SU-DHL-6 (cell line): ENCODE results near the gene RNF7.

Experiments used
- H2AFZ ChIP-seq: fragments of 200-600 bp; sonication (generic); 2 replicates; pipeline ENCODE4 v1.6.1; 2014; ENCODE audit warnings: low read depth, mild to moderate bottlenecking, moderate library complexity, mixed read lengths, antibody characterized with exemption, low read length; ENCODE audit not compliant: severe bottlenecking
- H3F3A ChIP-seq: fragments of 200-600 bp; shearing (Covaris generic); 2 replicates; pipeline ENCODE4 v1.6.0; 2016; ENCODE audit warnings: antibody characterized with exemption, mild to moderate bottlenecking; ENCODE audit not compliant: insufficient read depth
- H3K27ac ChIP-seq: fragments of 200-600 bp; sonication (generic); 2 replicates; pipeline ENCODE4 v1.5.1; 2016; ENCODE audit warnings: low read depth, mild to moderate bottlenecking, low read length, moderate library complexity, mixed read lengths
- H3K27me3 ChIP-seq: fragments of 200-600 bp; sonication (generic), shearing (Covaris generic); 2 replicates; pipeline ENCODE4 v1.6.0; 2014; ENCODE audit warnings: mild to moderate bottlenecking, low read length
- H3K36me3 ChIP-seq: fragments of 200-600 bp; sonication (generic); 2 replicates; pipeline ENCODE4 v1.6.1; 2014; ENCODE audit warnings: mild to moderate bottlenecking, low read length, mixed read lengths
- H3K4me2 ChIP-seq: fragments of 300-600, 200-600 bp; shearing (Covaris generic), sonication (generic); 2 replicates; pipeline ENCODE4 v1.6.0; 2014; ENCODE audit warnings: low read length, low read depth, mild to moderate bottlenecking; ENCODE audit not compliant: poor library complexity, severe bottlenecking
- H3K4me3 ChIP-seq: fragments of 200-600 bp; sonication (generic); 2 replicates; pipeline ENCODE4 v1.5.1; 2014; ENCODE audit warnings: antibody characterized with exemption, low read length, mild to moderate bottlenecking, mixed read lengths; ENCODE audit not compliant: insufficient read depth, poor library complexity, severe bottlenecking
- H3K79me2 ChIP-seq: fragments of 200-600 bp; sonication (generic); 2 replicates; pipeline ENCODE4 v1.6.1; 2014; ENCODE audit warnings: mild to moderate bottlenecking, low read length, moderate library complexity; ENCODE audit not compliant: insufficient read depth
- H3K9ac ChIP-seq: fragments of 200-600 bp; sonication (generic); 2 replicates; pipeline ENCODE4 v1.7.0; 2014; ENCODE audit warnings: mild to moderate bottlenecking, low read length
- H3K9me2 ChIP-seq: fragments of 200-600 bp; sonication (generic); replicated peaks from 2 replicates; pipeline ENCODE4 v1.6.1; 2014; ENCODE audit warnings: low read length; ENCODE audit not compliant: insufficient read depth
- H3K9me3 ChIP-seq: fragments of 200-600 bp; sonication (generic); 2 replicates; pipeline ENCODE4 v1.6.1; 2014; ENCODE audit warnings: low read length, mixed read lengths; ENCODE audit not compliant: insufficient read depth
- H4K20me1 ChIP-seq: fragments of 200-600 bp; sonication (generic); 2 replicates; pipeline ENCODE4 v1.6.1; 2014; ENCODE audit warnings: low read depth, mild to moderate bottlenecking, antibody characterized with exemption, low read length, moderate library complexity, mixed read lengths
- CTCF ChIP-seq: fragments of 200-600 bp; sonication (generic); IDR thresholded peaks from one replicate; pipeline ENCODE4 v1.5.1; 2017; ENCODE audit warnings: antibody characterized with exemption, mild to moderate bottlenecking, low read length, moderate library complexity; ENCODE audit not compliant: insufficient read depth, poor library complexity, severe bottlenecking
- EZH2phosphoT487 ChIP-seq: fragments of 200-600 bp; sonication (generic), shearing (Covaris generic); conservative IDR thresholded peaks from 2 replicates; pipeline ENCODE4 v1.6.1; 2018; ENCODE audit warnings: mild to moderate bottlenecking, antibody characterized with exemption, low read length, moderate library complexity, mixed read lengths

The RNF7 gene

GRCh38 chr3:141793476-141794260 is 55.6 kb downstream of the RNF7 start:
- H3K79me2 ChIP-seq: no peaks in the 10 kb centered on the region
- no peak overlapping the region for H3K27ac ChIP-seq
- no peak overlapping the region for H3K4me2 ChIP-seq
- no peaks in the 10 kb centered on the region for H3K9me2 ChIP-seq
- TF ChIP-seq CTCF (no peak), EZH2phosphoT487 (no peak)
- no peaks in the 10 kb centered on the region for H3F3A ChIP-seq
- H2AFZ ChIP-seq: no peak overlapping the region
- H3K36me3 ChIP-seq: no peaks in the 10 kb centered on the region
- no peak overlapping the region for H3K4me3 ChIP-seq
- no peak overlapping the region for H3K9ac ChIP-seq
- H3K27me3 ChIP-seq: no peaks in the 10 kb centered on the region
- H4K20me1 ChIP-seq: no peaks in the 10 kb centered on the region
- no peaks in the 10 kb centered on the region for H3K9me3 ChIP-seq

GRCh38 chr3:141795276-141795675 is 57.2 kb downstream of the RNF7 start:
- no peak for TF ChIP-seq EZH2phosphoT487
- Histone ChIP-seq H3K36me3 (no peaks in the 10 kb centered on the region), H3K9me2 (no peaks in the 10 kb centered on the region), H3K4me2 (no peak overlapping the region), H4K20me1 (no peaks in the 10 kb centered on the region), H3K27ac (no peak overlapping the region), H2AFZ (no peak overlapping the region), H3F3A (no peaks in the 10 kb centered on the region), H3K9ac (no peak overlapping the region), H3K27me3 (no peaks in the 10 kb centered on the region), H3K9me3 (no peaks in the 10 kb centered on the region), H3K79me2 (no peaks in the 10 kb centered on the region), H3K4me3 (no peak overlapping the region)

- no peaks in the 10 kb centered on the region for H3F3A ChIP-seq
- TF ChIP-seq CTCF (no peak), EZH2phosphoT487 (no peak)
- H4K20me1 ChIP-seq: no peaks in the 10 kb centered on the region
- H3K4me2 ChIP-seq: no peak overlapping the region
- no peaks in the 10 kb centered on the region for H3K9me3 ChIP-seq
- no peaks in the 10 kb centered on the region for H3K79me2 ChIP-seq
- no peak overlapping the region for H3K4me3 ChIP-seq
- no peak overlapping the region for H2AFZ ChIP-seq
- H3K9ac ChIP-seq: no peak overlapping the region
- no peaks in the 10 kb centered on the region for H3K9me2 ChIP-seq
- H3K27me3 ChIP-seq: no peaks in the 10 kb centered on the region
- no peak overlapping the region for H3K27ac ChIP-seq
- H3K36me3 ChIP-seq: no peaks in the 10 kb centered on the region
Observed at GRCh38 chr3:141795741-141796080, 57.6 kb downstream of the RNF7 start.

- Histone ChIP-seq H4K20me1 (no peaks in the 10 kb centered on the region), H3K9me2 (no peaks in the 10 kb centered on the region), H3K79me2 (no peaks in the 10 kb centered on the region), H3K9me3 (no peaks in the 10 kb centered on the region), H3K27me3 (no peaks in the 10 kb centered on the region), H3K4me3 (no peak overlapping the region), H3K4me2 (no peak overlapping the region), H2AFZ (no peak overlapping the region), H3K36me3 (no peaks in the 10 kb centered on the region), H3F3A (no peaks in the 10 kb centered on the region), H3K9ac (no peak overlapping the region), H3K27ac (no peak overlapping the region)
- TF ChIP-seq CTCF (no peak), EZH2phosphoT487 (no peak)
Observed at GRCh38 chr3:141796081-141796888, 58.2 kb downstream of the RNF7 start.
